Cardiac fibroblast (primary cell): Measurements from ENCODE around the gene ACAD10.
A peak's percentile ranks its signal among the peaks of the same experiment; 100 is the strongest.

Source experiments
- DNase-seq, 2 donors: peaks; one replicate each; pipeline versions ENCODE4 v3.0.0 to v3.0.0-alpha.2; 2010; ENCODE audit warnings: low read depth in 2 of 2
- H3K4me3 ChIP-seq, 2 donors: replicated peaks in 1 of 2; 1 replicate in 1 of 2; 2 replicates in 1 of 2; pipeline ENCODE4 v1.5.1; 2011; ENCODE audit warnings: low read depth in 2 of 2, low read length in 2 of 2, mild to moderate bottlenecking in 2 of 2, moderate library complexity in 1 of 2
- CTCF ChIP-seq: IDR thresholded peaks from one replicate; pipeline ENCODE4 v1.5.1; 2011; ENCODE audit warnings: low read depth, mild to moderate bottlenecking, low read length, inconsistent platforms

ACAD10 gene

GRCh38 chr12:111773801-111774551 lies 88.1 kb downstream of the ACAD10 start:
- peak; percentile 53 to 91 for DNase-seq
- no peak for TF ChIP-seq CTCF
- H3K4me3 ChIP-seq: no peak overlapping the region

GRCh38 chr12:111775205-111776193 lies 89.6 kb downstream of the ACAD10 start:
- H3K4me3 ChIP-seq: no peak overlapping the region
- no peak for TF ChIP-seq CTCF
- peak; percentile 64 to 97 for DNase-seq

- no peak for TF ChIP-seq CTCF
- DNase-seq: no peak
- no peak overlapping the region for H3K4me3 ChIP-seq
These were observed 91.0 kb downstream of the ACAD10 start for GRCh38 chr12:111776836-111777344.

GRCh38 chr12:111777345-111778045 lies 91.6 kb downstream of the ACAD10 start:
- DNase-seq: no peak
- no peak overlapping the region for H3K4me3 ChIP-seq
- TF ChIP-seq CTCF: no peak

- no peak overlapping the region for H3K4me3 ChIP-seq
- DNase-seq: no peak
- TF ChIP-seq CTCF: no peak
These were observed 94.3 kb downstream of the ACAD10 start for GRCh38 chr12:111780166-111780565.

GRCh38 chr12:111780615-111781014 lies 94.8 kb downstream of the ACAD10 start:
- no peak for DNase-seq

More at GRCh38 chr12:111780615-111781014, 94.8 kb downstream of the ACAD10 start:
- no peak for TF ChIP-seq CTCF
- H3K4me3 ChIP-seq: no peak overlapping the region
